GM19372 (cell line): ENCODE measurements around the gene ASB4.
"Not testable (repeated sequence)": the region's sequence is repeated elsewhere in the genome, so short reads cannot be mapped to it uniquely, and the experiment has no call there.

ENCODE experiments used
- ATAC-seq: cut with Tn5 transposase; IDR thresholded peaks from one replicate; pipeline ENCODE4 v1.9.1; 2021; ENCODE audit warnings: mild to moderate bottlenecking, low read depth, moderate library complexity; ENCODE audit not compliant: unreplicated experiment

ASB4 gene, protein sequence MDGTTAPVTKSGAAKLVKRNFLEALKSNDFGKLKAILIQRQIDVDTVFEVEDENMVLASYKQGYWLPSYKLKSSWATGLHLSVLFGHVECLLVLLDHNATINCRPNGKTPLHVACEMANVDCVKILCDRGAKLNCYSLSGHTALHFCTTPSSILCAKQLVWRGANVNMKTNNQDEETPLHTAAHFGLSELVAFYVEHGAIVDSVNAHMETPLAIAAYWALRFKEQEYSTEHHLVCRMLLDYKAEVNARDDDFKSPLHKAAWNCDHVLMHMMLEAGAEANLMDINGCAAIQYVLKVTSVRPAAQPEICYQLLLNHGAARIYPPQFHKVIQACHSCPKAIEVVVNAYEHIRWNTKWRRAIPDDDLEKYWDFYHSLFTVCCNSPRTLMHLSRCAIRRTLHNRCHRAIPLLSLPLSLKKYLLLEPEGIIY

DNA sequence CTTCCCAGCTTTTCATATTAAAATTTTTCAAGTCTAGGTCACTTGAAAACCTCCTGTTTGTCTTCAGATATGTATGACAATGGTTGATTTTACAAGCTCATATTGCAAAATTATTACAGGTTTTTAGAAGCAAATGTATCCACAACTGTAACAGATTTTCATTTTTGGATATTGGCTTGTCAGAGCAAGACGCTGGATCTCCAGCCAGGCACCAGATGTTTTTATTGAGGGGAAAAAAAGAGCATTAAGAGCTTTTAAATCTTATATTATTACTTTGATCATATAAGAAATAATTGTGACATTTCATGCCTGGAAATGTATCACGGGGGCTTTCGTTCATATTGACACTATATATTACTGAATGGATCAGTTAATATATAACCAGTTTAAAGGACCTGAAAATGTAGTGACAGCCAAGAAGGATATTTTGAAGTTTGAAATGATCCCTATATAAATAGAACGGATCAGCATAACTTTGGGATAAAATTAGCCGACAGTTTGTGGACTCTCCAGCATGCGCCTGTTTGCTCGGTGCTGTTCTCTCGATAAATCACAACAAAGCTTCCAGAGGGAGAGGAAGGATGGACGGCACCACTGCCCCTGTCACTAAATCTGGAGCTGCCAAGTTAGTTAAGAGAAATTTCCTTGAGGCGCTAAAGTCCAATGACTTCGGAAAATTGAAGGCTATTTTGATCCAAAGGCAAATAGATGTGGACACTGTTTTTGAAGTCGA lies at the start of gene ASB4:
Gene ASB4, plus strand, starts transcription at position 553 of the 733 bp plus-strand sequence. Its CDS starts 29 bp downstream, at position 582.
- ATAC-seq: no peak

DNA sequence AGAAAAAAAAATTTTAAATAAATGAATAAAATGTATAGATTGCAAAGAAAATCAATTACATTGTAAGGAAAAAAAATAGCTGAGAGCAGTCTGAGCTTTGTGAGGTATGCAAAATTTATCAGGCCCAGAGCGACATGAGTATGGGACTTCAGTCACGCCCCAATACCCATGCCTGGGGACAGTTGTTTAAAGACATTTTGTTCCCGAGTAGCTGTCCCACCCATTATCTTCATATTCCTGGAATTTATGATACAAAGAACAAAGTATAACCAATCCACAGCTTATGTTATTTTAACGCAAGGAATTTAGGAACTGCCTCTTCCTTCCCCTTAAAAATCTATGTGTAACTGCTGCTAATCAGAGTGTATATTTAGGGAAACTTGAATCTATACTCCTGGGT lies 49.3 kb upstream of the ASB4 start:
- ATAC-seq: no peak

DNA sequence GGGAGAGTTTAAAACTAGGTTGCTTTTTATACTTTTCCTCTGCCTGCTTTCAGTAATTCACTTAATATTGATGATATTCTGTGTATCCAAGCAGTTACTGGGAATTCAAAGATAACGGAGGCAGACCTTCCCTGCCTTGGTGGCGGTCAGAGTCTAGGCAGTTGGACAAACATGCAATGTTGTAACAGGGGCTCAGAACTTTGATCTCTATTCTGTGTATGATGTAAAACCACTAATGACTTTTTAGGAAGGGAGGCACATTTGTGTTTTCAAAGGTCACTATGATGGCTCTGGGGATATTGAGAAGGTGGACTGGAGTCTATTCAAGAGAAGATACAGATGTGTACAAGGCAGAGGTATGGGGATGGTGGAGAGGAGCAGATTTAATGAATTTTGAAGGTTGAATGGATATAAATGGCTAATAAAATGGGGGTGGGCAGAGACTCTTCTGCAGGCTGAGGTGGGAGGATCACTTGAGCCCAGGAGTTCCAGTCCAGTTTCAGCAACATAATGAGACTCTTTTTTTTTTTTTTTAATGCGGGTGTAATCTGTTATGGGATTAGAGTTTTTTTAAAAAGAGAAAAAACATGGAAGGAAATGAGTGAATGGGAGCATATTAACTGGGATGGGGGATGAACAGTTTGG lies 45.2 kb upstream of the ASB4 start:
- ATAC-seq: no peak

DNA sequence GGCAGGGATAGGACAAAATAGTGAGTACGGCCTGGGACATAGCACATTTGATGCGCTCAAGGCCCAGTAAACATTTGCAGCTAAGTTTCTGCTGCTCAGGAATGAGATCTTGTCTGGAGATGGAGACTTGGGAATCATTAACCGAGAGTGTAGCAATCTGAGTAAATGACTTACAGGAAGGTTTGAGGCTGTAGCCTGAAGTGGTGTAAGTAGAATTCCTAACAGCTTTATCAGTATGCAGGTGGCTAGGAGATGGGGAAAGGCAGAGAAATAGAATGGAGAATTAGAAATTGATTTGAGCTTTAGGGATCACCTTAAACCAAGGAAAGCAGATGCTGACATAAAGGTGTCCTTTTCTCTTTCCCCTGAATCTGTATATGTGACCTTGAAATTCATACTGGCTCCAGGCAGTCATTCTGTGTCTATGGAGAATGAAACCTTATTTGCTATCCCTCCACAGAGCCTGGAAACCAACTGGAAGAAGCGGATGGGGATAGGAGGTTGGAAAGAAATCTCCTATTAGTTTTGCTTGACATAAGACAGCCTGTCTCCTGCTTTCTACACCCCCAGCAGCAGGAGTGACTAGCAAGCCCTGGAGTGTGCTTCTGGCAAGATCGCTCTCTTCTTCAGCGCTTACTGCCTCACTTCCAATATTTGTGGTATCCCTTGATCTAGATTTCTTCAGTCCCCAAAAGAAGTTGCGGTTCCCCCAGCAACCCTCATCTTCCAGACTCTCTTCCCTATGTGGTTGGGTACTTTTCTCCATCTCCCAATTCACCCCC lies 44.5 kb upstream of the ASB4 start:
- no peak for ATAC-seq

DNA sequence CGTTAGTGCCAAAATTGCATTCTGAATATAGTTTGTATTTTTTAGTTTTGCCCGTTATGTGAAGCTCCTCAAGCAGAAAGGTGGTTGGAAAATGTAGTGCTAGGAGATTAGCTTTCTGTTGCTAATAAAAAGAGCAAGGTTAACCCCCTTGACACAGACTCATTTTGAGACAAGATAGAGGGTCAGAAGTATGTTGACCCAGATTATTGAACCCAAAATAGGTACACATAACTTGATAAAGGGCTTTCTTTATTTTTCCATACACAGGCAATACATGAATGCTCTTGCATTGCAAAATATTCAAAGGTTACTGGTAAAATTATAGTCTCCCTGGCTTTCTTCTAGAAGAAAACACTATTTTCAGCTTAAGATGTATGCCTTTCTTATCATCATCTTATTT lies 40.9 kb upstream of the ASB4 start:
- ATAC-seq: no peak

DNA sequence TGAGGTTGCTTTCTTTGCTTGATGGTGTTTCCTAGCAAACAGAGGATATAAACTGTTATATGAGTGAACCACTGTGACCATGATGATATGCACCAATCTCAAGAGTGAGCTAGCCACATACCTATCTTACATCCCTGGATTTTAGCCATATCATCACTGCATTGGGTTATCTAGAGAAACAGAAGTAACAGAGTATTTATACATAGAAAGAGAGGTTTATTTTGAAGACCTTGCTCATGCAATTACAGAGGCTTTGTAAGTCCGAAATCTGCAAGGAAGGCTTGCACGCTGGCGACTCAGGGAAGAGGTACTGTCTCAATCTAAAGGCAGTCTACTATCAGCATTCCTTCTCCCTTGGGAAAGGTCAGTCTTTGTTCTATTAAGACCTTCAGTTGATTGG lies 39.1 kb upstream of the ASB4 start:
- ATAC-seq: no peak

DNA sequence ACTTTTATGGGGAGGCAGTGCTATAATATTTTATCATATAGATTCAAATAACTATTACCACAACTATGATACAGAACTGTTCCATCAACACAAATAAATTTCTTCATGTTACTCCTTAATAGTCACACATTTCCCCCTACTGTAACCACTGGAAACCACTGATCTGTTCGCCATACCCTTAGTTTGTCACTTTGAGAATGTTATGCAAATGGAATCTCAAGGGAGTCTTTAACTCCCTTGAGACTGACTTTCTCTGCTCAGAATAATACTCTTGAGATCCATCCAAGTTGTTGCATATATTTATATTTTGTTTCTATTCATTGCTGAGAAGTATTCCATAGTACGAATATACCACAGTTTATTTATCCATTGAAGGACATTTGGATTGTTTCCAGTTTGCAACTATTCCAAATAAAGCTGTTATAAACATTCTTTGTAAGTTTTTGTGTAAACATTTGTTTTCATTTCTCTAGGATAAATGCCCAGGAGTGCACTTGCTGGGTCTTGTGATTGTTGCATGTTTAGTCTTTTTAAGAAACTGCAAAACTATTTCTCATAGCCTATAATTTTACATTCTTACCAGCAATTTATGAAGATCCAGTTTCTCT lies 31.2 kb upstream of the ASB4 start:
- ATAC-seq: no peak

DNA sequence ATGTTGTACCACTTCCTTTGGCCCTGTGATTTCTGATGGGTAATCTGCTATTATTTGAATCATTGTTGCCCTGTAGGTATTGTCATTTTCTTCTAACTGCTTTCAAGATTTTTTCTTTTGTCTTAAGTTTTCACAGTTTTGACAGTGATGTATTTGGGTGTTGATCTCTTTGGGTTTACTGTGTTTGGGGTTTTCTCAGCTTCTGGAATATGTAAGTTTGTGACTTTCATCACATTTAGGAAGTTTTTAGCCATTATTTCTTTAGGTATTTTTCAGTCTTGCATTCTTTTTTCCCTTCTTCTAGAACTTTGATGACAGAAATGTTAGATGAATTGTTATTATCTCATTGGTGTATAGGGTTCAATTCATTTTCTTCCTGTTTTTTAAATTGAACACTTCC lies 27.8 kb upstream of the ASB4 start:
- ATAC-seq: no peak

DNA sequence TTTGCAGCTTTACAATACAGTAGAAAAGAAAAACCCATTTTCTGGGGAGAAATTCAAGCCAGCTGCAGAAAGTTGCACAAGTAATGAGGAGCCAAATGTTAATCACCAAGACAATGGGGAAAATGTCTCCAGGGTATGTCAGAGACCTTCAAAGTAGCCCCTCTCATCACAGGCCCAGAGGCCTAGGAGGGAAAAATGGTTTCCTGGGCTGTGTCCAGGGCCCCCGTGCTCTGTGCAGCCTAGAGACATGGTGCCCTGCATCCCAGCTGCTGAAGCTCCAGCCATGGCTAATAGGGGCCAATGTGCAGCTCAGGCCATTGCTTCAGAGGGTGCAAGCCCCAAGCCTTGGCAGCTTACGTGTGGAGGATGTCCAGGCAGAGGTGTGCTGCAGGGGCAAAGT lies 25.1 kb upstream of the ASB4 start:
- not testable (repeated sequence) for ATAC-seq

DNA sequence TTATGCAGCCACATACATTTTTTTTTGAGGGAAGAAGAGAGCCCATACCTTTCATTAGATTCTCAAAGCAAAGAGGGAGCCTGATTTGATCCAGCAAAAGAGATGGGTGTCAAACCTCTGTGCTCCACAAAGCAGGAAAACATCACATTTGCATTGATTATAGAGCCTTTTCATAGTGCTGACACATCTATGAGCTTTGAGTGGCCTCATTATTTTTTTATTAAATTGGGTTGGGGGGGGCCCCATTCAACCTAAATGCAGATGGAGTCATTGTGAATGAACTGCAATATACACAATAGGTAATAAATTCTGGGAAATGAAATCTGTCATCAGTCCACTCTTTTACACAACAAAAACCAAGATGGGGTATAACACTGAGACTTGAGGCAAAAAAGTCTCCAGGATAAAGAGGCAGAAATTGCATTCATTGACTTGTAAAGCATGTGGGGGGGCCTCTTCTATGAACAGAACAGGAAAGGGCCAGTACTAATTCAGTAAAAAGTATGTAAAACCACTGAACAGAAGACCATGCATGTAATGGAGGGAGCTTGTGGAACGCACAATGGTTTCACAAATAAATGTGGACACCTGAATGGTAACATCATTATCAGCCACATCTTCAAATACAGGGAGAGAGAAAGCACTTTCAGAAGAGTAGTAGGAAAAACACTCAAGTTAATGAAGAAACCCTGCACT lies 17.7 kb upstream of the ASB4 start:
- no peak for ATAC-seq

DNA sequence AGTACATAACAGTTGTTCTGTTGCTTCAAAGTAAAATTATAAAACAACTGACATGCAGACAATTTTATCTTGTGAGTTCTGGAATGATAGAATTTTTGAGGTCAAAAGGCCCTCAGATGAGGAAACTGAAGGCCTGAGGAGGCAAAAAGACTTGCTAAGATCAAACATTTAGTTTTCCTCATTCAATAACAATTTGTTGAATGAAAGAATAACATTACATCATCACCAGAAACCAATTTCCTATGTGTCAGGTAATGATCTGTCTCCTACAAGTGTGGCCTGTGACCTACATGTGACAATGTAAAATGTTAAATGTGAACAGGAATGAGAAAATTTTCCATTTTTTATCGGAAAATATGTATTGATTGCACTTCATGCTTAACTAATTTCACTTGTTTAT lies 16.6 kb upstream of the ASB4 start:
- ATAC-seq: no peak

DNA sequence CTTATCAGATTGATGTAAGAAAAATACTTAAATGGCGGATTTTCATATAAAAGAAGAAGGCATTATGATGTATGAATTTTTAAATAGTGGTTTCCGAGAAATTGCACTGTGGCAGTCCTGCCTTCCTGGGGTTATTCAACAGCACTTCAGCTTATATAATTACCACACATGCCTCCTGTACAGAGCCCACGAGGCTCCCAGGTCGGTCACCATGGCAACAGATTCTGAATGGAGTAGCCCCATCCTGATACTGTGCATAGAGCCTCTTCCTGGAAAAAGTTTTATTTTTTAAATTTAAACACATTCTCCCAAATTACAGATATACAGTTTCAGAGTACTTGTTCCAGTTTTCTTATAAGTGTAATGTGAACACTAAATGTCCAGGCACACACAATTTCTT lies 15.9 kb upstream of the ASB4 start:
- ATAC-seq: no peak

DNA sequence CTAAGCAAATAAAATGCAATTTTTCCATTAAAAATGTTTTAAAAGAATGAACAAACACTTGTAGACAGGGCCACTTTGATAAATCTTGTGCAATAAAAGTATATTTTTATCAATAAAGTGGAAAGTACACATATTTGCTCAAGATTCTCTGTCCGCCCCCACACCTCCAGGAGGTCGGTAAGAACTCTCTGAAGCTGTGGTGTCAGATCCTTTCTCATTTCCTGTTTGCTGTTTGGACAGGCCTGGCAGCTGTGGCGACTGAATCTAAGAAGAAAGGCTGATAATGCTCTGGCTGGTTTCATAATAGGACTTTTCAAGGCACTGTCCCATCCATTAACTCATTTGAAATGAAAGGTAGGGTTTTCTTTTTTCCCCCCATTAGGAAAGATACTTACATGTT lies 15.3 kb upstream of the ASB4 start:
- ATAC-seq: peak; percentile 99

DNA sequence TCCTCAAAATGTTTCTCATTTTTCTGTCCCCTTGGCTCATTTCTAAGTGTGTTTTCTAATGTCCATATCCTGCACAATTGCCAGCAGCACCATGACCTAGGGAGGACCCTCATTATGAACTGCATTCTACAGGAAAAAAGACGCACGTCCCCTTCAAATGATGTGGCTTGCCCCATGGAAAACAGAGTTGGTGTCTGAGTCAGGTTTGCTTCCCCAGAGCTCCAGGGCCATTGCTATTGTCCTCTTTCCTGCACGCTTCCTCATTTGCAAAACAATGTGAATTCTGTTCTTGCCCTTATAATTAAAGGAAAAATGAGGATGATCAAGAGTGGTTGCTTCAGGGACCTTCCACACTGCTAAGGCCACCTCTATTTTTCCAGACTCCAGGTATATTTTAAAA lies 14.7 kb upstream of the ASB4 start:
- ATAC-seq: no peak

DNA sequence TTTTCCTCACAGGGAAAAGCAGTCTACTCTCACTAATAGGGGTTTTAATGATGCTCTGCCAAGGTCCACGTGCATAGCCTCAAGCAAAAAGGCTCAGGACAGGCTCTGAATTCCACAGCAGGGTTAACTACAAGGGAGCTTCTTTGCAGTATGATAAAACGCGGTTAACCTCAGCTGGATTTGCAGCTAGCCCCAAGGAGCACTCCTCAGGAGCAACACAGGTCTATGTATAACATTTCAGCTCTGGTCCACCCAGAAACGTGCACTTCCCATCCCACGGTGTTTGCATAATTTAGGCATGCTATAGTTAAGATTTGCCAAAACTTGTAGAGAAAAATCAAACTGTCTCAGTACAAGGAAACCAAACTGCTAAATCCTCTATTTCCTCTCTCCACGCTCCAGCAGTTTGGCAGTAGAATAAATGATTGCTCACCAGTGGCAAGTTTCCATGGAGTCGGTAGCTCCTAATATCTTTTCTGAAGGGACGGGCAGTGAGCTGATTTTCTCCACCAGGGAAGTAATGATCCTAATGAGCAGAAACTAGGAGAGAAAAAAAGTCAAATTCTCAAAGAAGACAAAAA lies 13.1 kb upstream of the ASB4 start:
- ATAC-seq: no peak

DNA sequence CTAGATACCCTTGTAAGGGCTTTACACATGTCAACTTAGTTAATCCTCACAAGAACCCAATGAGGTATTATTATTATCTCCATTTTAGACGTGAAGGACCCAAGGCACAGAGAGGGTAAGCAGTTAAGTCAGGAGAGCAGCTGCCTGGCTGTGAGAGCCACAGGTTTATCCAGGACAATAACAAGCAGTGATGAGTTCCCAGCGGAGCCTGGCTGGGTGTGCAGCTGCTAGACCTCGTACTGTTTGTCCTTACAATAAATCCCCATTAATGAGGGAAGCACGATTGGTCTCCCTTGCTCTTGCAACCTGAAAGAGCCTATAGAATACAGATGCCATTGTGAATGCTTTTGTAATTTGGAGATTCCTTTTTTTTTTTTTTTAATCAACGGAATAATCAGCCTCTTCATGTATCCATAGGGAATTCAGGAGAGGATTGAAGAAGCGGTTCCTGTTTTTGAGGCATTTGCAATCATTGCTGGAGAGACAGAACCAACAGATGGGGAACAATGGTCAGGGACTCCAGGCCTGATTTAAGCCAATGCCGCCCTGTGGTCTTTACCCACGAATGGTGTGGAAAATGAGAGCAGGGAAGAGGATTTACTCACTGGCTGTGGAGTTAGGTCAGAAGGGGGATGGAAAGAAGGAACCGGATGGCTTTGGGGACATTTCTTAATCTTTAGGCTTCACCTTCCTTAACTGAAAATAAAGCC lies 12.3 kb upstream of the ASB4 start:
- ATAC-seq: no peak

DNA sequence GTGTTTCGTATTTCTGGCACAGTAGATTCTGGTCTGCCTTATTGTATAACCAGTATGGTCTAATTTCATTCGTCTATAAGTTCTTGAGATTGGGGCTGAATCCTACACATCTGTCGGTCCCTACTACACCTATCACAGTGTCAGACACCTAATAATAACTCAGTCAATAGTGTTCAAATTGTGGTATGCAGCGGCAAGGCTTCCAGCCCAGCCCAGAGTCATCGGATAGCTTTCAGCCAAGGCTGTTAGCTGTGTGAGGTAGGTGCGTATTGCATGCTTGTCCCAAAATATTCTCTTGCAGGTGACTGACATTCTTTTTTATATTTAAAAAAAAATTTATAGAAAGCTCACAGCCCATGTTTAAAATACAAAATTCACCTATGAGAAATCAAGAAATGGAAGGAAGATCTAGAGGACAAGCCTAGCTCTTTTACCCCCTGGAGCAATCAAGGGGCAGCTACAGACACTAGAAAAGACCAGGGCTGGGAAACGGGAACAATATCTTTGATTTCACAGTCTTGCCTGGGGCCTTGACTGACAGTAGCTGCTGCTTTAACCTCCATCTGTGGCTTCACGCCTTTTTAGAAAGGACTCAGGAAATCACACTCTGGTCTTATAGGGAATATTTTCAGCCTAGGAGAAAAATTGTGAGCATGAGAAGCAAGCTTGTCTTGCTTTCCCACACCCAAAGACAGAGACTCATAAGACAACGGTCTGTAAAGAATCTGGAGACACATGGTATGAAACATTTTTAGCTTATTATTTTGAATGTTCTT lies 9.5 kb upstream of the ASB4 start:
- ATAC-seq: no peak
